Osteocyte (in vitro differentiated cells): ENCODE data around the gene ICAM2. TPM values are rescaled to one million over a fixed set of nuclear protein-coding genes. Genes with fewer than 3 reads are reported as not detected.

Source experiments
- DNase-seq: peaks from one replicate; pipeline ENCODE4 v3.0.0; 2021; ENCODE audit warnings: mixed read lengths; ENCODE audit not compliant: unreplicated experiment; ENCODE audit errors: extremely low spot score
- H3K27ac Mint-ChIP-seq: one replicate; pipeline ENCODE4 v1.8.0; 2021; ENCODE audit warnings: mild to moderate bottlenecking, mixed read lengths; ENCODE audit not compliant: unreplicated experiment
- H3K27me3 Mint-ChIP-seq: one replicate; pipeline ENCODE4 v1.8.0; 2021; ENCODE audit warnings: mixed read lengths; ENCODE audit not compliant: unreplicated experiment
- H3K36me3 Mint-ChIP-seq: one replicate; pipeline ENCODE4 v1.8.0; 2021; ENCODE audit warnings: mixed read lengths; ENCODE audit not compliant: unreplicated experiment
- H3K4me1 Mint-ChIP-seq: one replicate; pipeline ENCODE4 v1.8.0; 2021; ENCODE audit warnings: mixed read lengths; ENCODE audit not compliant: unreplicated experiment
- H3K4me3 Mint-ChIP-seq: one replicate; pipeline ENCODE4 v1.8.0; 2021; ENCODE audit warnings: mild to moderate bottlenecking, moderate library complexity, mixed read lengths; ENCODE audit not compliant: unreplicated experiment
- H3K9me3 Mint-ChIP-seq: one replicate; pipeline ENCODE4 v1.8.0; 2021; ENCODE audit warnings: mixed read lengths; ENCODE audit not compliant: unreplicated experiment
- total RNA-seq: library from RNA; stranded (reverse); gene quantifications from 2 replicates; pipeline ENCODE4 v1.2.1, GENCODE V29; 2021
- TF ChIP-seq, protein P1 (sequence below): fragments of 200-600 bp; sonication (generic); IDR thresholded peaks from 2 replicates; pipeline ENCODE4 v1.5.0; 2021; ENCODE audit warnings: antibody characterized with exemption, mild to moderate bottlenecking, moderate library complexity

The ICAM2 gene
- total RNA-seq, 1 donor from 2014 or later: not detected

DNA sequence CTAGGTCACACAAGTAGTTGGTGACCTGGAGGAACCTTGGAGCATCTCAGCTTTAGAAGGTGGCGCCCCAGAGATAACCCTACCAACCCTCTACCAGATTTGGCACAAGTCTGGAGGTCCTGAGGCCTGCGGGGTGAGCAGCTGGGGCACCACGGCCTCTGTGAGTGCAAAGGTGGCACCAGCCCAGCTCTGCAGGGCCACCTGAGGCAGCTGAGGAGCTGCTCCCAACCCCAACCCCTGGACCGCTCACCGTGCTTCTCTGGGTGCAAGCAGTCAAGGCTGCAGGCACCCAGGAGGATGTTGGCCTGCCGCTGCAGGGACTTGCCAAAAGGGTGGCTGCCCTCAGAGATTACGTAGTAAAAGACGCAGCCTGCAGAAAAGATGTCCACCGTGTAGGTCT is 28.4 kb upstream of the ICAM2 start:
- no peaks in the 10 kb centered on the region for H3K4me1 Mint-ChIP-seq
- no peak overlapping the region for H3K27ac Mint-ChIP-seq
- no peak for DNase-seq
- TF ChIP-seq, protein P1, sequence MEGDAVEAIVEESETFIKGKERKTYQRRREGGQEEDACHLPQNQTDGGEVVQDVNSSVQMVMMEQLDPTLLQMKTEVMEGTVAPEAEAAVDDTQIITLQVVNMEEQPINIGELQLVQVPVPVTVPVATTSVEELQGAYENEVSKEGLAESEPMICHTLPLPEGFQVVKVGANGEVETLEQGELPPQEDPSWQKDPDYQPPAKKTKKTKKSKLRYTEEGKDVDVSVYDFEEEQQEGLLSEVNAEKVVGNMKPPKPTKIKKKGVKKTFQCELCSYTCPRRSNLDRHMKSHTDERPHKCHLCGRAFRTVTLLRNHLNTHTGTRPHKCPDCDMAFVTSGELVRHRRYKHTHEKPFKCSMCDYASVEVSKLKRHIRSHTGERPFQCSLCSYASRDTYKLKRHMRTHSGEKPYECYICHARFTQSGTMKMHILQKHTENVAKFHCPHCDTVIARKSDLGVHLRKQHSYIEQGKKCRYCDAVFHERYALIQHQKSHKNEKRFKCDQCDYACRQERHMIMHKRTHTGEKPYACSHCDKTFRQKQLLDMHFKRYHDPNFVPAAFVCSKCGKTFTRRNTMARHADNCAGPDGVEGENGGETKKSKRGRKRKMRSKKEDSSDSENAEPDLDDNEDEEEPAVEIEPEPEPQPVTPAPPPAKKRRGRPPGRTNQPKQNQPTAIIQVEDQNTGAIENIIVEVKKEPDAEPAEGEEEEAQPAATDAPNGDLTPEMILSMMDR: no peak
- no peak overlapping the region for H3K4me3 Mint-ChIP-seq
- H3K36me3 Mint-ChIP-seq: peaks cover 54% of the 10 kb centered on the region
- no peaks in the 10 kb centered on the region for H3K9me3 Mint-ChIP-seq
- H3K27me3 Mint-ChIP-seq: no peaks in the 10 kb centered on the region

DNA sequence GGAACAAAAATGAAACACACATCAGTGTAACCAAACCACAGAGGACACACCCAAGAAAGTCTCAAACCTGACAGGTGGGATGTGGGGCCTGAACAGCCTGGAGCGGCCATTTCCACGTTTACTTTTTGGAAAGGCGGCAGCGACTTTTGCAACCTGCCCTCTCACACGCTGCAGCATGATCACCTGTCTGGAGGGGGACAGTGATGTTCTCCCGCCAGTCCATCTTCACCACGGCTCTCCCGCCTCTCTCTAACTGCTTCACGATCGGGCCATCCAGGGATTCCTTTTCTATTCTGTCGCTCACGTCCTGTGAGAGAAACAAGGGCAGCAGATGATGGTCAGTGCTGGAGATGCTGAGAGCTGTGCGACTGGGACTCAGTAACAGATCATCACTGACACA is 24.7 kb upstream of the ICAM2 start:
- peaks cover 4% of the 10 kb centered on the region for H3K4me1 Mint-ChIP-seq
- H3K27ac Mint-ChIP-seq: no peak overlapping the region
- peaks cover 47% of the 10 kb centered on the region for H3K36me3 Mint-ChIP-seq
- TF ChIP-seq, protein P1: no peak
- DNase-seq: no peak
- H3K9me3 Mint-ChIP-seq: no peaks in the 10 kb centered on the region
- H3K27me3 Mint-ChIP-seq: no peaks in the 10 kb centered on the region
- no peak overlapping the region for H3K4me3 Mint-ChIP-seq

DNA sequence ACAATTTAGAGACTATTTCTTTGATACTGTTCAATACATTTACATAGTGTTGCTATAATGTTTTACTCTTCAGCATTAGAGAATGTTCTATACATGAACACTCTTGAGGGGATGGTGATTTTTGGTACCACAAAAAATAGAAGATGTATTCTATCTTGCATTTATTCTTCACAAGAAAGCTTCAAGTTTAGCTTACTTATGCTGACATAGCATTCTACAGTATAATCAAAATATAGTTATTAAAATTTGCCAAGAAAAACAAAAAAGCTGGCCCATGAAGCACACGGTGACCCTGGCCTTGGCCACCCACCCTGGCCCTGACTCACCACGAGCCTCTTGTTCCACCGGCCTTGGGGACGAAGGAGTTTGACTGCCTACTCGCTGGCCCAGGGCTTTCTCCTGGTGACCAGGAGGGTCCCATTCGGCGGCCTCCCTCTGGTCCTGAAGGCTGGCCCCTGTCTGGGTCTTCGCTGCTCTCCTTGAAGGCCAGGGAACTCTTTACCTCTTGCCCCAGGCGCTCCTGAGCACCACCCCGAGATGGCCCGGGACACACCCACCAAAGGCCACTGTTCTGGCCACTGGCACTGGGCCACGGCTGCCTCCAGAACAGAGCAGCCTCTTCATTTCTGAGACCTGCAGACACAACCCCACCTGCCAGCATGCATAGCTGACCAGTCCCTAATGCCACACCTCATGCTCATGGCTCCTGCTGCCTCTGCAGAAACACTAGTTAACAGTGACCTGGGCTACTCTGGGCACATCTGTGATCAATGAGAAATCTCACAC is 22.5 kb upstream of the ICAM2 start:
- TF ChIP-seq, protein P1: no peak
- no peak overlapping the region for H3K4me3 Mint-ChIP-seq
- H3K9me3 Mint-ChIP-seq: no peaks in the 10 kb centered on the region
- H3K27ac Mint-ChIP-seq: no peak overlapping the region
- H3K36me3 Mint-ChIP-seq: peaks cover 48% of the 10 kb centered on the region
- no peak for DNase-seq
- peaks cover 4% of the 10 kb centered on the region for H3K4me1 Mint-ChIP-seq
- H3K27me3 Mint-ChIP-seq: no peaks in the 10 kb centered on the region

DNA sequence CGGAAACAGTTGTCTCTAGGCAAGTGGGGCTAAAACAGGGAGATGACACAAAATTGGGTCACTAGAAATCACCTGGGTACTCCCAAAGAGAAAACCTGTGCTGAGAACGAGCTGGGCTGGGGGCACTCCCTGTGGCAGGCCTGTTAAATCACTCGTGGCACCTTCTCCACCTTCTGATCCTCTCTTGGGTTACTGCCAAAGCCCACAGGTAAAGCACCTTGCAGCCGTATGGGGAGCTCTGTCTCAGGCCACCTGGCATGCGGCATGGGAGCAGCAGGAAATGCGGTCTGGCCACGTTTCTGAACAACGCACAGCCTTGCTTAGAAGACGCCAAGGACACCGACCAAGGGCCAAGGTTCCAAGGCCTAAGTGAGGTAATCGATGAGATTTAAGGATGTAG is 21.5 kb upstream of the ICAM2 start:
- Mint-ChIP-seq H3K27ac (no peak overlapping the region), H3K4me1 (peaks cover 4% of the 10 kb centered on the region), H3K4me3 (no peak overlapping the region), H3K9me3 (no peaks in the 10 kb centered on the region), H3K27me3 (no peaks in the 10 kb centered on the region), H3K36me3 (peaks cover 44% of the 10 kb centered on the region)
- no peak for DNase-seq
- TF ChIP-seq, protein P1: no peak

DNA sequence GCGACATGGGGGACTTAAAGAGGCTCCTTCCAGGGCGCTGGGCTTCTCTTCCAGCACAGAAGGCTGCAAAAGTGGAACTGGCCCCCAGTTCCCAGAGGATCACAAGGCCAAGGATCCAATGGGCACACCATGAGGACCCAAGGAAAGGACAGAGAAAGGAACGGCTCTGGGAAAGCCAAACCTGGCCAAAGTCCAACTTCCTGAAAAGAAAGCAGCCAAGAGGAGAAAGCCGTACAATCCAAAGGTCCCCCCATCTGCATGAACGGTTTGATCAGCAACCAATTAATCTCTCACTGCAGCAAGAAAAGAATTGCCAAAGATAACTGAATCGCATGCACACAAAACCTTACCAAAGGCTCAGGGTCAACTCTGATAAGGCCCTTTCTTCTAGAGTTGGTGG is 19.8 kb upstream of the ICAM2 start:
- H3K36me3 Mint-ChIP-seq: peaks cover 29% of the 10 kb centered on the region
- H3K27me3 Mint-ChIP-seq: no peaks in the 10 kb centered on the region
- DNase-seq: no peak
- H3K4me3 Mint-ChIP-seq: no peak overlapping the region
- H3K4me1 Mint-ChIP-seq: peaks cover 4% of the 10 kb centered on the region
- TF ChIP-seq, protein P1: no peak
- no peaks in the 10 kb centered on the region for H3K9me3 Mint-ChIP-seq
- no peak overlapping the region for H3K27ac Mint-ChIP-seq
